Activated T-helper 1 cell treated with anti-CD3 and anti-CD28 coated beads, Interleukin-12 subunit alpha, Interleukin-12 subunit beta, Interleukin-2, Interleukin-4 antibody, amounts not matched to agents 30 ng/mL and 10 ng/mL and 1 ng/mL, durations not matched to agents 14 hours and 24 hours and 36 hours (primary cell): Measurements from ENCODE around the gene YIF1B. TPM values are rescaled to one million over a fixed set of nuclear protein-coding genes. Genes with fewer than 3 reads are reported as not detected.

Experiments
- DNase-seq: peaks from one replicate; pipeline ENCODE4 v3.0.0; 2021; ENCODE audit warnings: low spot score
- H3K27ac Mint-ChIP-seq: one replicate; pipeline ENCODE4 v1.8.0; 2021; ENCODE audit warnings: mild to moderate bottlenecking, mixed read lengths
- H3K27me3 Mint-ChIP-seq: one replicate; pipeline ENCODE4 v1.8.0; 2022; ENCODE audit warnings: mild to moderate bottlenecking, moderate library complexity, mixed read lengths; ENCODE audit not compliant: insufficient read depth
- H3K36me3 Mint-ChIP-seq: one replicate; pipeline ENCODE4 v1.8.0; 2021; ENCODE audit warnings: low read depth, mixed read lengths
- H3K4me1 Mint-ChIP-seq: one replicate; pipeline ENCODE4 v1.8.0; 2021; ENCODE audit warnings: low read depth, mixed read lengths
- H3K4me3 Mint-ChIP-seq: one replicate; pipeline ENCODE4 v1.8.0; 2021; ENCODE audit warnings: mild to moderate bottlenecking, moderate library complexity, mixed read lengths
- H3K9me3 Mint-ChIP-seq: one replicate; pipeline ENCODE4 v1.8.0; 2021; ENCODE audit warnings: mixed read lengths
- intact Hi-C: fragments of 100-400 bp; cut with micrococcal nuclease; formaldehyde crosslinking; loops from one replicate; pipeline ENCODE4 v1.15.1; 2024
- total RNA-seq: library from RNA; stranded (reverse); gene quantifications from 2 replicates; pipeline ENCODE4 v1.2.3, GENCODE V29; 2022

Gene YIF1B
- total RNA-seq, 1 donor from 2014 or later = 96.0 TPM

- H3K9me3 Mint-ChIP-seq = no peaks in the 10 kb centered on the region
- no peak for DNase-seq
- intact Hi-C loops = no loop called here
- H3K4me1 Mint-ChIP-seq = no peaks in the 10 kb centered on the region
- no peaks in the 10 kb centered on the region for H3K27me3 Mint-ChIP-seq
- no peak overlapping the region for H3K4me3 Mint-ChIP-seq
- H3K27ac Mint-ChIP-seq = no peak overlapping the region
- peaks cover 4% of the 10 kb centered on the region for H3K36me3 Mint-ChIP-seq
These were observed 25.8 kb downstream of the YIF1B start for GRCh38 chr19:38289955-38290354.

- peaks cover 8% of the 10 kb centered on the region for H3K36me3 Mint-ChIP-seq
- no peaks in the 10 kb centered on the region for H3K9me3 Mint-ChIP-seq
- H3K4me3 Mint-ChIP-seq = no peak overlapping the region
- no peak for DNase-seq
- no peaks in the 10 kb centered on the region for H3K27me3 Mint-ChIP-seq
- H3K4me1 Mint-ChIP-seq = peaks cover 4% of the 10 kb centered on the region
- no peak overlapping the region for H3K27ac Mint-ChIP-seq
- intact Hi-C loops = no loop called here
These were observed 27.5 kb downstream of the YIF1B start for GRCh38 chr19:38288123-38288855.

- Mint-ChIP-seq H3K27ac (no peak overlapping the region), H3K9me3 (no peaks in the 10 kb centered on the region), H3K27me3 (no peaks in the 10 kb centered on the region), H3K4me3 (no peak overlapping the region), H3K4me1 (peaks cover 5% of the 10 kb centered on the region), H3K36me3 (peaks cover 8% of the 10 kb centered on the region)
- intact Hi-C loops = no loop called here
- no peak for DNase-seq
These were observed 28.1 kb downstream of the YIF1B start for GRCh38 chr19:38287604-38288003.

GRCh38 chr19:38285567-38285966, 30.2 kb downstream of the YIF1B start:
- Mint-ChIP-seq H3K4me3 (no peak overlapping the region), H3K4me1 (peaks cover 22% of the 10 kb centered on the region), H3K36me3 (peaks cover 6% of the 10 kb centered on the region), H3K27me3 (no peaks in the 10 kb centered on the region), H3K9me3 (no peaks in the 10 kb centered on the region), H3K27ac (no peak overlapping the region)
- intact Hi-C loops = no loop called here
- no peak for DNase-seq

- DNase-seq = no peak
- Mint-ChIP-seq H3K36me3 (peaks cover 7% of the 10 kb centered on the region), H3K4me1 (peaks cover 24% of the 10 kb centered on the region), H3K27ac (peak overlapping the region; percentile 67), H3K27me3 (no peaks in the 10 kb centered on the region), H3K4me3 (no peak overlapping the region), H3K9me3 (no peaks in the 10 kb centered on the region)
- intact Hi-C loops = no loop called here
These were observed 31.3 kb downstream of the YIF1B start for GRCh38 chr19:38284422-38284821.

- H3K27me3 Mint-ChIP-seq = no peaks in the 10 kb centered on the region
- no peaks in the 10 kb centered on the region for H3K9me3 Mint-ChIP-seq
- peaks cover 24% of the 10 kb centered on the region for H3K4me1 Mint-ChIP-seq
- no peak overlapping the region for H3K4me3 Mint-ChIP-seq
- peaks cover 7% of the 10 kb centered on the region for H3K36me3 Mint-ChIP-seq
- DNase-seq = no peak
- intact Hi-C loops = no loop called here
- peak overlapping the region; percentile 18 for H3K27ac Mint-ChIP-seq
These were observed 32.5 kb downstream of the YIF1B start for GRCh38 chr19:38283271-38283670.

GRCh38 chr19:38281811-38282566, 33.8 kb downstream of the YIF1B start:
- Mint-ChIP-seq H3K9me3 (no peaks in the 10 kb centered on the region), H3K4me1 (peaks cover 24% of the 10 kb centered on the region), H3K4me3 (no peak overlapping the region), H3K27me3 (no peaks in the 10 kb centered on the region), H3K36me3 (peaks cover 7% of the 10 kb centered on the region), H3K27ac (peak overlapping the region; percentile 95)
- intact Hi-C loops = loop anchor here (1.0 kb wide), 2 partner anchors 18 to 34 kb away; partner anchors contain the start of gene SPINT2
- no peak for DNase-seq

- no peaks in the 10 kb centered on the region for H3K27me3 Mint-ChIP-seq
- peaks cover 7% of the 10 kb centered on the region for H3K36me3 Mint-ChIP-seq
- intact Hi-C loops = no loop called here
- no peak for DNase-seq
- peaks cover 24% of the 10 kb centered on the region for H3K4me1 Mint-ChIP-seq
- H3K4me3 Mint-ChIP-seq = no peak overlapping the region
- no peaks in the 10 kb centered on the region for H3K9me3 Mint-ChIP-seq
- H3K27ac Mint-ChIP-seq = no peak overlapping the region
These were observed 35.5 kb downstream of the YIF1B start for GRCh38 chr19:38280030-38280921.

- no peak overlapping the region for H3K4me3 Mint-ChIP-seq
- H3K4me1 Mint-ChIP-seq = peaks cover 19% of the 10 kb centered on the region
These were observed 37.0 kb downstream of the YIF1B start for GRCh38 chr19:38278751-38279150.

GRCh38 chr19:38277969-38278680, 37.6 kb downstream of the YIF1B start:
- H3K27me3 Mint-ChIP-seq = peaks cover 3% of the 10 kb centered on the region
- peaks cover 4% of the 10 kb centered on the region for H3K36me3 Mint-ChIP-seq
- intact Hi-C loops = no loop called here
- peaks cover 19% of the 10 kb centered on the region for H3K4me1 Mint-ChIP-seq
- no peak for DNase-seq
- H3K4me3 Mint-ChIP-seq = no peak overlapping the region
- no peak overlapping the region for H3K27ac Mint-ChIP-seq
- no peaks in the 10 kb centered on the region for H3K9me3 Mint-ChIP-seq

More at GRCh38 chr19:38278751-38279150, 37.0 kb downstream of the YIF1B start:
- no peak overlapping the region for H3K27ac Mint-ChIP-seq
- peaks cover 3% of the 10 kb centered on the region for H3K27me3 Mint-ChIP-seq
- H3K9me3 Mint-ChIP-seq = no peaks in the 10 kb centered on the region
- intact Hi-C loops = no loop called here
- no peak for DNase-seq
- H3K36me3 Mint-ChIP-seq = peaks cover 3% of the 10 kb centered on the region

- intact Hi-C loops = no loop called here
- peaks cover 3% of the 10 kb centered on the region for H3K27me3 Mint-ChIP-seq
- peaks cover 18% of the 10 kb centered on the region for H3K4me1 Mint-ChIP-seq
- DNase-seq = no peak
- no peak overlapping the region for H3K4me3 Mint-ChIP-seq
- no peaks in the 10 kb centered on the region for H3K9me3 Mint-ChIP-seq
- H3K27ac Mint-ChIP-seq = no peak overlapping the region
- peaks cover 4% of the 10 kb centered on the region for H3K36me3 Mint-ChIP-seq
These were observed 38.2 kb downstream of the YIF1B start for GRCh38 chr19:38277549-38277948.

GRCh38 chr19:38276942-38277517, 38.7 kb downstream of the YIF1B start:
- H3K27me3 Mint-ChIP-seq = peaks cover 3% of the 10 kb centered on the region
- peaks cover 4% of the 10 kb centered on the region for H3K36me3 Mint-ChIP-seq
- no peak overlapping the region for H3K4me3 Mint-ChIP-seq
- DNase-seq = no peak
- no peaks in the 10 kb centered on the region for H3K9me3 Mint-ChIP-seq
- intact Hi-C loops = no loop called here
- H3K4me1 Mint-ChIP-seq = peaks cover 12% of the 10 kb centered on the region
- H3K27ac Mint-ChIP-seq = no peak overlapping the region
